Stimulated activated CD4-positive, alpha-beta T cell treated with anti-CD3 and anti-CD28 coated beads, TNF-alpha, amount 100 ng/mL, for 24 hours (primary cell): ENCODE measurements around the gene EIF5.

Experiments used
- DNase-seq, 3 experiments: peaks; one replicate each; pipeline ENCODE4 v3.0.0-alpha.2; 2020; ENCODE audit warnings: low read depth in 3 of 3

The EIF5 gene

DNA sequence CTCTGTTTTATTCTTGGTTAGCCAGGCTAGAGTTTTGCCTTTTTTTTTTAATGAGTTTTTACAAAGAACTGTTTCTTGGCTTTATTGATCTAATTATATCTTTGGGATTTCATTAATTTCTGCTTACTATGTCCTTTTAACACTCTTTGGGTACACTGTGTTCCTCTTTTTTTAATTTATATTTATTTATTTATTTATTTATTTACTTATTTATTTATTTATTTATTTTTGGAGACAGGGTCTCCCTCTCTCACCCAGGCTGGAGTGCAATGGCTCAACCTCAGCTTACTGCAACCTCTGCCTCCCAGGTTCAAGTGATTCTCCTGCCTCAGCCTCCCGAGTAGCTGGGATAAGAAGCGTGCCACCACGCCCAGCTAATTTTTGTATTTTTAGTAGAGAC lies 36.0 kb downstream of the EIF5 start:
- DNase-seq: no peak

GRCh38 chr14:103372017-103372416 lies 38.0 kb downstream of the EIF5 start:
- DNase-seq: no peak

DNA sequence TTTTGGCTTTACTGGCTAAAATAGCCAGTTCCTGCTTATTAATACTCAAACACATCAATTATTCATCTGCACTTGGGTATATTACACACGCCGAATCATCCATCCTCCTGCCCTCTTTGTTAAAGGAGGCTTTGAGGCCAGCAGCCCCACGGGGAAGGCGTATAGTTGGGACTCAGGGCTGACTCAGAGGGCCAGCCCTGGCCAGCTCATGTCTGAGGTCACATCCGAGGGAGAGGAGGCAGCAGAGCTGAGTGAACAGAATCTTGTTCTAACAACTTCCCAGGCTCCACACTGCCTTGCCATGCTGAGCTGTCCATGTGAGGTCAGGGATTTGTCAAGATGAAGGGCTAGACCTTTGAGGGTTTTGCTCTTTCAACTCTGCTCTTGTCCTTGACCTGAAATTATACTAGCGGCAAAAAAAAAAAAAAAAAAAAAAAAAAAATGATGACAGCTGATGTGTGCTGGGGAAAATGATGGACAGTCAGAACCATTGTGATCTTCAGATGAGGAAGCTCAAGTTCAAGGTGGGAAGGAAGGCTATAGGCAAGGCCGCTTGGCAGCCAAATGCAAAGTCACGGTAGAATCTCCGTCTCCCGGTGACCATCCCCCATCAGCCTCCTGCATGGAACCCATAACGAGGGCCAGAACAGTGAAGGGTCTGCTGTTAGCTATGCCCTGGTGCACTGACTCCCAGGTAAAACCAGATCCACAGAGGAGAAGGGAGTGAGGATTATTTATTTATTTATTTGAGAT lies 38.7 kb downstream of the EIF5 start:
- peak in 1 of 3 experiments; percentile 25 for DNase-seq

GRCh38 chr14:103374121-103374520 lies 40.1 kb downstream of the EIF5 start:
- DNase-seq: no peak

- DNase-seq: no peak
Measured at GRCh38 chr14:103377522-103378037, 43.5 kb downstream of the EIF5 start.

GRCh38 chr14:103378038-103378854 lies 44.2 kb downstream of the EIF5 start:
- DNase-seq: no peak

GRCh38 chr14:103380719-103381377 lies 46.8 kb downstream of the EIF5 start:
- DNase-seq: no peak

DNA sequence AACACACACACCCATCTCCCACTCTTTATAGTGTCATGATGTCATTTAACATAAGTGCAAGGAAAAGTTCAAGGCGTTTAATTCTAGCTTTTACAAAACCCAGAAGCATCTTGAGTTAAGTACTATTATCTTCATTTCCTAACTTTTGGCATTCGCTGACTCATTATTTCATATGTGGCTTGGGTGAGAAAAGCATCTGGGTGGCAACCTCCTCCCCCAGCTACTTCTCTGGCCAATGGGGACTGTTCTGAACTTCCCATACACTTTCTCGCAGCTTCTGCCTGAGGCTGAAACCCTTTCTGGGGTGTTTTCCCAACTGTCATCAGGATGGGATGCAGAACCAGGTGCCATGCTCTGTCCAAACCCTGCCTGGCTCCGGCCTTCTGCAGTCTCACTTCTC lies 48.3 kb downstream of the EIF5 start:
- no peak for DNase-seq

DNA sequence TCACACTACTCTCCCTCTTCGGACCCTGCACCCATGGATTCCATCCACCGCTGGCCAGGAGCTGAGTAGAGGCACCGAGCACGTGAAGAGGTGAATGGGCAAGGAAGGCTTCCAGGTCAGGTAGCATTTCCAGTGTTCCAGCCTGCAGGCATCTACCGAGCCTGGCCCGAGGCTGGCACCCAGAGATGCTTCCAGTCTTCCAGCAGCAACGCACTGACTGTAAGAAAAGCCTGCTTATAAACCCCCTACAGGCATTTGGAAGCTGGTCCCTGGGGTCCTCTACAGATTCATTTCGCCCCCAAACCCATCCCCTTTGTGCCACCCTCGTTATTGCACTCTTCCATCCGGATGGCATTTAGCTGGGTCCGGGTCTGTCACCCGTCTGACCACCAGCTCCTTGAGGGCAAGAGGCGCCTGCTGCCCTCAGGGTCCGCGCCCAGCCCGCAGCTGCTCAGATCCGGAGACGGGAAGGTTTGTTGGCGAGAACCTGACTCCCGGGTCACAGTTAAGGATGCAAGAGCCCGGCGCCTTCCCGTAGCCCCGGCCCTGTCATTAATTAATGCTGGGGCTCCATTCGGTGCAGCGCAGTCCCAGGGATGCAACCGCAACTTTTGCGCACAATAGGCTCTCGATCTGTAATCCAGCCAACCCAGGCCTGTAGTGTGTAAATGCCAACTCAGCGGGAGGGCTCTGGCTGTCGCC lies 50.6 kb downstream of the EIF5 start:
- no peak for DNase-seq

DNA sequence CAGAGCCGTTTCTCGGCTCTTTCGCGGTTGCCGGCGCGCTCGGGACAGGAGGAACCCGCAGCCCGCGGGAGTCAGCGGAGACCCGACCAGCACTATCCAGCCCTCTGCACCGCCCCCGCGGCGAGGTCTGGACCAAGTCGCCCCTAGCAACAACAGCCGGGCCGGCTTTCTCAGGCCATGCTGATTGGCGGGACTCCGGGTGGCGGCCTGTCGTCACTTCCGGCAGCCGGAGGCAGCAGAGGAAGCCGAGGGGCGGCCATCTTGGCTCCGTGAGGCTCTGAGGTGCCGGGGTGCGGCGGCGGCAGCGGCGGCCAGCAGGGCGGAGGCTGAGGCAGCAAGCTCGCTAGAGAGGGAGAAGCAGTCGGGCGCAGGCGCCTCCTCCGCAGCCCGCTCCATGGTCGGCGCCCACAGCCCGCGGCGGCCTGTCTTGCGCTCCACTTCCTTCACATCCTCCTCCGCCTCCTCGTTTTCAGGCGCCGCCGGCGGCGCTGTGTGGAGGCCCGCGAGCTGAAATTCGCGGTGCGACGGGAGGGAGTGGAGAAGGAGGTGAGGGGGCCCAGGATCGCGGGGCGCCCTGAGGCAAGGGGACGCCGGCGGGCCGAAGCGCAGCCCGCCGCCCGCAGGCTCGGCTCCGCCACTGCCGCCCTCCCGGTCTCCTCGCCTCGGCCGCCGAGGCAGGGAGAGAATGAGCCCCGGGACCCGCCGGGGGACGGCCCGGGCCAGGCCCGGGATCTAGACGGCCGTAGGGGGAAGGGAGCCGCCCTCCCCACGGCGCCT lies 51.3 kb downstream of the EIF5 start, which contains the start of gene MARK3:
TSS of gene MARK3 (plus strand) at position 264 of the 777 bp plus-strand sequence. CDS start 615 bp downstream, outside the sequence.
- peak; percentile 94 to 97 (median 96) for DNase-seq

DNA sequence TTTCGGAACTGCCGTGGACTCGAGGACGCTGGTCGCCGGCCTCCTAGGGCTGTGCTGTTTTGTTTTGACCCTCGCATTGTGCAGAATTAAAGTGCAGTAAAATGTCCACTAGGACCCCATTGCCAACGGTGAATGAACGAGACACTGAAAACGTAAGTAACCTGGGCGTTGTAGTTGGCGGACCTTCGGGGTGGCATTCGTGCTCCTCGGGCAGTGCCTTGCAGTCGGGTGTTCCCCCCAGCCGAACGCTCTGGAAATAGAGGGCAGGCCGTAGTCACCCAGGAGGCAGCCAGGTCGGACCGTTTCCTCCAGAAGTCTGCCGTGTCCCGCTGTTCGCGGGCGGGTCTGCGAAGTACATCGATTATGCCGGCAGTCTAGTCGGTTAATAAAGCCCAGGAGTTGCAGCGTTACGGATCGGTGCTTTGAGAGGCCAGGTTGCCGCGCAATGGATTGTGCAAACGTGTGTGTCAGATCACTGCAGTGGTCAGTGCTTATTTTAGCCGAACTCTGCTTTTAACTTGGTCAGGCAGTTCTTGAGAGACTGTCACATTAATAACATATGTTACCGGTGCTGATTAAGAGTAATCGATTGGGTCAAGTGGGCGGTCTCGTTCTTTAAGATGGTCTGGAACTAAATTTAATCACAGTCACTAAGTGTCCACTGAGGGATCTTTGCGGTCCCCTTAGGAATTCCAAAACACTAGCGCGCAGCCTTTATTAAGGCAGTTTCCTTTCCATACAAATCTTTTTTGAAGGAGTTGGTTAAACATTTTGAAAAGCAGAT lies 52.1 kb downstream of the EIF5 start:
- peak in 1 of 3 experiments; percentile 30 for DNase-seq

DNA sequence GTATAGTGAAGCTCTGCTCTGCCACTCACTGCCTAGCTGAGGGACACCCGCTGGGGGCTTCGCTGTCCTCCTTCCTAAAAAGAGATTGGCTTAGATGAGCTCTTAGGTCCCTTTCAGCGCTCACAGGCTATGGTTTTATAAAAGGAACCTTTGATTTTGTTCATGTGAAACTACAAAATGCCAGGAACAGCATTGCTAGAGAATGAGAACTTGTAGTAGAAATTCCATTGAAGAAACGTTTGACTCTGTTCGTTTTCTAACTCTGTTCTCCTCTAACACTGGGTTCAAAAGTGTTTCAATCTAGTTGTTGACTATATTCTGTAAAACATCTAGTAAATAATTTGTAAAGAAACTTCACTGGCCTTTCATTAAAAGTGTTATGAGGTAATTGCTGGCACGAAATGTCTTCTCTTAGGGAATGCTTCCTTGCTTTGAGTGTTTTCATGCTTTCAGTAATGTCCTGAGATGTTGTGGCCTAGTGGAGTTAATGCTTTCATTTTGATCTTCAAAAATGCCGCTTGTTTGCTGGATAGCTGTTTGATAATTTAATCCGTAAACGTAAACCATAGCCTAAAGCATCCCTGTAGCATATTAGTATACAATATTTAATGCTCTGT lies 52.8 kb downstream of the EIF5 start:
- DNase-seq: no peak

DNA sequence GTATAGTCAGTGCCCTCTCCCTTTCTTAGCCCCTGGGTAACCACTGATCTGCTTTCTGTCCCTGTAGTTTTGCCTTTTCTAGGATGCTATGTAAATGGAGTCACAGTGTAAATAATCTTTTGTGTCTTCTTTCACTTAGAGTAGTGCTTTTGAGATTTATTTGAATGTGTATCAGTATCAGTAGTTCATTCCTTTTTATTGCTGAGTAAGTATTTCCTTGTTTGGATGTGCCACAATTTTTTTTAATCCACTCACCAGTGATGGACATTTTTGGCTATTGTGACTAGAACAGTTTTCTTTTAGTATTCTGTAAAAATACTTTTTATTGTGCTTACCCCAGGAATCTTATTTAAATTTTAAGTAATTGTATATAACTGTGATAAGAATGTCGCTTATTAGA lies 54.6 kb downstream of the EIF5 start:
- no peak for DNase-seq

DNA sequence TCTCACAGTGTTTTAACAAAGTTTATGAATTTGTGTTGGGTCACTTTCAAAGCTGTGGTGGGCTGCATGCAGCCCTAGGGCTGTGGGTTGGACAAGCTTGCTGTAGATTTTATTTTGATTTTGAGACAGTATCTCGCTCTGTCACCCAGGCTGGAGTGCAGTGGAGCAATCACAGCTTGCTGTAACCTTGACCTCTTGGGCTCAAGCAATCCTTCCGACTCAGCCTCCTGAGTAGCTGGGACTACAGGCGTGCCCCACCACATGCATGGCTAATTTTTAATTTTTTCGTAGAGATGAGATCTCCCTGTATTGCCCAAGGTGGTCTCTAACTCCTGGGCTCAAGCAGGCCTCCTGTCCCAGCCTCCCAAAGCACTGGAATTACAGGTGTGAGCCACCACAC lies 56.6 kb downstream of the EIF5 start:
- no peak for DNase-seq

GRCh38 chr14:103391048-103391447 lies 57.0 kb downstream of the EIF5 start:
- peak in 1 of 3 experiments; percentile 16 for DNase-seq

DNA sequence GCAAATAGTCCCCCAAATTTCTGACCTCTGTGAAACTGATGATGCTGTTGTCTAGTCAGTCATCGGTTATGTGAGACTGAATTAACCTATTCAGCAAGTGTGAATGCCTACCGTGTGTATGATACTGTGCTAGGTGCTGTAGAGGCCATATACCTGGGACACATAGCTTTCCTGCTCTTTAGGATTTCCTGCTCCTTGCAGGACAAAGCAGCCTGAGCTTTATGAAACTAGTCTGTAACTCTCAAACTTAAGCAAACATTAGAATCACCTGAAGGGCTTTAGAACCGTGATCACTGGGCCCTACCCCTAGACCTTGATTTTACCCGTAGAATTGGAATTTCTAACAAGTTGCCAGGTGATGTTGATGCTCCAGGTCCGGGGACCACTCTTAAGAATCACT lies 58.1 kb downstream of the EIF5 start:
- no peak for DNase-seq

DNA sequence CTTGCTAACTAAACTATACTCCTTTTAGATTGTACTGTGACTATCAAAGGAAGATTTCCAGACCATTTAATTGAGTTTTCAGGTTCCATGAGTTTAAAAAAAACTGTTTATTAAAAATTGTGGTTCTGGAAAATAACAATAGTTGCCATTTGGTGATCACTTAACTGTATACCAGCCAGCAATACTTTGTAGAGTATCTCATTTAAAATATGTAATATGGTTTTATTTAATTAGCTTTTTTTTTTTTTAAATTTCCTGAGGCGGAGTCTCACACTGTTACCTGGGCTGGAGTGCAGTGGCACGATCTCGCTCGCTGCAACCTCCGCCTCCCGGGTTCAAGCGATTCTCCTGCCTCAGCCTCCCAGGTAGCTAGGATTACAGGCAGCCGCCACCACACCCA lies 58.5 kb downstream of the EIF5 start:
- no peak for DNase-seq

DNA sequence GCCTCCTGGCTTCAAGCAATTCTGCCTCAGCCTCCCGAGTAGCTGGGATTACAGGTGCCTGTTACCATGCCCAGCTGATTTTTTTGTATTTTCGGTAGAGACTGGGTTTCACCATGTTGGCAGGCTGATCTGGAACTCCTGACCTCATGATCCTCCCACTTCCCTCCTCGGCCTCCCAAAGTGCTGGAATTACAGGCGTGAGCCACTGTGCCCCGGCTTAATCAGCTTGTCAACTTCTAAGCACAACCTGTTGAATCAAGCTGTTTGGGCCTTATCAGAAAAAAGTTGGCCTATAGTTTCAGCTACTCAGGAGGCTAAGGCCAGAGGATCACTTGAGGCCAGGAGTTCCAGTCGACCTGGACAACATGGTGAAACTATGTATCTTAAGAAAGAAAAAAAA lies 59.0 kb downstream of the EIF5 start:
- no peak for DNase-seq
